HG02840 (cell line): Measurements from ENCODE around the gene CD320.
"Not testable (repeated sequence)": the region's sequence is repeated elsewhere in the genome, so short reads cannot be mapped to it uniquely, and the experiment has no call there.

Source experiments
- ATAC-seq: cut with Tn5 transposase; IDR thresholded peaks from one replicate; pipeline ENCODE4 v1.9.1; 2021; ENCODE audit warnings: mild to moderate bottlenecking, moderate library complexity, moderate number of reproducible peaks; ENCODE audit not compliant: unreplicated experiment, low FRiP score

CD320 gene

GRCh38 chr19:8333767-8334457 is 25.8 kb upstream of the CD320 start:
- ATAC-seq, result no peak

- ATAC-seq, result no peak
Observed at GRCh38 chr19:8332976-8333766, 25.0 kb upstream of the CD320 start.

GRCh38 chr19:8331263-8331845 is 23.2 kb upstream of the CD320 start:
- no peak for ATAC-seq

GRCh38 chr19:8329996-8330395 is 21.8 kb upstream of the CD320 start:
- ATAC-seq, result no peak

- ATAC-seq, result no peak
Observed at GRCh38 chr19:8325454-8325853, 17.3 kb upstream of the CD320 start.

- no peak for ATAC-seq
Observed at GRCh38 chr19:8324186-8325050, 16.3 kb upstream of the CD320 start.

- ATAC-seq, result no peak
Observed at GRCh38 chr19:8323781-8324185, 15.6 kb upstream of the CD320 start.

- no peak for ATAC-seq
Observed at GRCh38 chr19:8322638-8322997, 14.5 kb upstream of the CD320 start.

- ATAC-seq, result no peak
Observed at GRCh38 chr19:8321986-8322637, 14.0 kb upstream of the CD320 start.

- ATAC-seq, result peak; percentile 91
Observed at GRCh38 chr19:8321067-8321985, 13.2 kb upstream of the CD320 start, which contains the start of the genes NDUFA7 and RPS28. NDUFA7 (minus strand) TSS chr19:8321375; CDS start chr19:8321358, 17 bp downstream. RPS28 (plus strand) TSS chr19:8321496; CDS start chr19:8321531, 35 bp downstream.

GRCh38 chr19:8320564-8321066 is 12.5 kb upstream of the CD320 start:
- ATAC-seq, result no peak

GRCh38 chr19:8319807-8320520 is 11.8 kb upstream of the CD320 start:
- no peak for ATAC-seq

- not testable (repeated sequence) for ATAC-seq
Observed at GRCh38 chr19:8318835-8319234, 10.7 kb upstream of the CD320 start.

- ATAC-seq, result no peak
Observed at GRCh38 chr19:8316351-8317125, 8.4 kb upstream of the CD320 start.

GRCh38 chr19:8314981-8315640 is 7.0 kb upstream of the CD320 start:
- not testable (repeated sequence) for ATAC-seq

GRCh38 chr19:8311461-8312260 is 3.5 kb upstream of the CD320 start:
- no peak for ATAC-seq
